Sigmoid colon (tissue), 7 donors: ENCODE results near the gene ACSF2. TPM values are rescaled to one million over a fixed set of nuclear protein-coding genes. Genes with fewer than 3 reads are reported as not detected.

ENCODE experiments used
- DNase-seq: peaks from one replicate; pipeline ENCODE4 v3.0.0-alpha.2; 2019
- H3K27ac ChIP-seq, 4 donors: fragments of 200-600 bp; sonication (generic); one replicate each; pipeline ENCODE4 v1.5.1; 2016 to 2019; ENCODE audit warnings: mild to moderate bottlenecking in 1 of 4
- H3K27me3 ChIP-seq, 3 donors: fragments of 200-600 bp; sonication (generic); one replicate each; pipeline ENCODE4 v1.5.1; 2019; ENCODE audit warnings: mild to moderate bottlenecking in 1 of 3
- H3K36me3 ChIP-seq, 4 donors: fragments of 200-600 bp; sonication (generic); one replicate each; pipeline ENCODE4 v1.5.1; 2016 to 2019
- H3K4me1 ChIP-seq, 4 donors: fragments of 200-600 bp; sonication (generic); one replicate each; pipeline ENCODE4 v1.5.1; 2017 to 2019
- H3K4me3 ChIP-seq, 4 donors: fragments of 200-600 bp; sonication (generic); one replicate each; pipeline ENCODE4 v1.5.1; 2017 to 2019; ENCODE audit warnings: mild to moderate bottlenecking in 2 of 4, moderate library complexity in 1 of 4
- H3K9me3 ChIP-seq, 4 donors: fragments of 200-600 bp in 3 of 4; sonication (generic) in 3 of 4; one replicate each; pipeline versions ENCODE4 v1.5.1 to v1.6.1; 2013 to 2019
- EP300 ChIP-seq, 4 donors: sonication (generic); formaldehyde crosslinking; IDR thresholded peaks; one replicate each; pipeline ENCODE4 v1.6.1; 2017; ENCODE audit warnings: antibody characterized with exemption in 4 of 4
- POLR2A ChIP-seq, 2 donors: fragments of 450-650 bp; IDR thresholded peaks; one replicate each; pipeline ENCODE4 v1.6.1; 2016; ENCODE audit warnings: antibody characterized with exemption in 2 of 2, mild to moderate bottlenecking in 2 of 2, moderate library complexity in 2 of 2
- POLR2AphosphoS5 ChIP-seq, 4 donors: sonication (generic); formaldehyde crosslinking; IDR thresholded peaks; one replicate each; pipeline ENCODE4 v1.6.1; 2017; ENCODE audit warnings: antibody characterized with exemption in 4 of 4
- WGBS, 2 donors: extraction: QIAGEN DNeasy Blood & Tissue Kit; methylation state at CpG; one replicate each; pipeline ENCODE4 v1.1.7; 2013; 5-methylcytosine and 5-hydroxymethylcytosine counted together
- intact Hi-C: fragments of 100-400 bp; cut with DNase I; formaldehyde crosslinking; loops from one replicate; pipeline ENCODE4 v1.15.1; 2023
- polyA plus RNA-seq, 3 donors: library from polyadenylated mRNA; stranded (reverse); fragments of 200-250 nt; gene quantifications; one replicate each; pipeline ENCODE4 v1.2.3, GENCODE V29; 2013
- total RNA-seq, 4 donors: library from RNA; depleted of rRNA; stranded (reverse); fragments of >200 nt; gene quantifications; one replicate each; pipeline ENCODE4 v1.1.0, GENCODE V29; 2016
- TF ChIP-seq, protein P1 (sequence below), 4 experiments: fragments of 450-650 bp in 3 of 4; fragments of 200-600 bp in 1 of 4; IDR thresholded peaks; one replicate each; pipeline ENCODE4 v1.5.1; 2016 to 2019; ENCODE audit warnings: antibody characterized with exemption in 4 of 4, mild to moderate bottlenecking in 3 of 4, moderate library complexity in 2 of 4
- donor health status: healthy with polysubstance abuse.
- donor health status: Bipolar disorder and iron deficiency.
- donor health status: healthy.

ACSF2 gene
- total and polyA plus RNA-seq, 7 donors, result 8.2 to 61.7 (median 28.5) TPM

- H3K4me1 ChIP-seq, result peaks cover 0 to 16% (median 8%) of the 10 kb centered on the region in 4 donors
- intact Hi-C loops, result no loop called here
- TF ChIP-seq, protein P1, sequence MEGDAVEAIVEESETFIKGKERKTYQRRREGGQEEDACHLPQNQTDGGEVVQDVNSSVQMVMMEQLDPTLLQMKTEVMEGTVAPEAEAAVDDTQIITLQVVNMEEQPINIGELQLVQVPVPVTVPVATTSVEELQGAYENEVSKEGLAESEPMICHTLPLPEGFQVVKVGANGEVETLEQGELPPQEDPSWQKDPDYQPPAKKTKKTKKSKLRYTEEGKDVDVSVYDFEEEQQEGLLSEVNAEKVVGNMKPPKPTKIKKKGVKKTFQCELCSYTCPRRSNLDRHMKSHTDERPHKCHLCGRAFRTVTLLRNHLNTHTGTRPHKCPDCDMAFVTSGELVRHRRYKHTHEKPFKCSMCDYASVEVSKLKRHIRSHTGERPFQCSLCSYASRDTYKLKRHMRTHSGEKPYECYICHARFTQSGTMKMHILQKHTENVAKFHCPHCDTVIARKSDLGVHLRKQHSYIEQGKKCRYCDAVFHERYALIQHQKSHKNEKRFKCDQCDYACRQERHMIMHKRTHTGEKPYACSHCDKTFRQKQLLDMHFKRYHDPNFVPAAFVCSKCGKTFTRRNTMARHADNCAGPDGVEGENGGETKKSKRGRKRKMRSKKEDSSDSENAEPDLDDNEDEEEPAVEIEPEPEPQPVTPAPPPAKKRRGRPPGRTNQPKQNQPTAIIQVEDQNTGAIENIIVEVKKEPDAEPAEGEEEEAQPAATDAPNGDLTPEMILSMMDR (IDR thresholded peaks at IDR 0.05), result no peak
- TF ChIP-seq POLR2AphosphoS5 (IDR thresholded peaks at IDR 0.05), result no peak
- TF ChIP-seq POLR2A (IDR thresholded peaks at IDR 0.05), result no peak
- TF ChIP-seq EP300 (IDR thresholded peaks at IDR 0.05), result no peak
- DNase-seq, result no peak
- H3K4me3 ChIP-seq, result peak overlapping the region; percentile 47 to 69 (median 62)
- H3K27ac ChIP-seq, result peak overlapping the region; percentile 76 to 85 (median 79)
- no peaks in the 10 kb centered on the region for H3K27me3 ChIP-seq
- no peaks in the 10 kb centered on the region for H3K9me3 ChIP-seq
- WGBS, 2 donors, result 38 to 42% methylated on average over 32 of the region's 32 CpGs
- no peaks in the 10 kb centered on the region for H3K36me3 ChIP-seq
Observed at GRCh38 chr17:50508573-50509460, 82.8 kb downstream of the ACSF2 start.

DNA sequence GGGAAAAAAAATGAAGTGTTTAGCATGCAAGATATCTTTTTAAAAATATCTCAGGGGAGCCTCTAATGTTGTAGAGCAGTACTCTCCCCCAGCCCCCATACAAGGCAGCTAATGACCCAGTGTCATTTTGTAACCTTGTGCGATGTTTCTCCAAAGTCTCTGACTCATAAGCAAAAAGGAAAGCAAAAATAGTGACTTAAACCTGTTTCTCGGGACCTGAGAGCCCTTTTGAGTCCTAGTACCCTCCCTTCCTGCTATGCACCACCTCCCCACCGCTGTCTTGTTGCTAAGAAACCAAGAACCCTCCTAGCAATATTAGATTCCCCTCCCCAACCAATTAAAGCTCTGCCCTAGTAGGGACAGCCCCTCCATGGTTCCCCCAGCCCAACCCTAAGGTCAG is 85.0 kb downstream of the ACSF2 start:
- H3K36me3 ChIP-seq, result no peaks in the 10 kb centered on the region
- H3K4me1 ChIP-seq, result peaks cover 0 to 31% (median 19%) of the 10 kb centered on the region in 4 donors
- TF ChIP-seq EP300 (IDR thresholded peaks at IDR 0.05), result no peak
- TF ChIP-seq, protein P1 (IDR thresholded peaks at IDR 0.05), result no peak
- TF ChIP-seq POLR2A (IDR thresholded peaks at IDR 0.05), result no peak
- no peak for TF ChIP-seq POLR2AphosphoS5 (IDR thresholded peaks at IDR 0.05)
- no peaks in the 10 kb centered on the region for H3K27me3 ChIP-seq
- no peak for DNase-seq
- H3K9me3 ChIP-seq, result no peaks in the 10 kb centered on the region
- intact Hi-C loops, result no loop called here
- WGBS, 2 donors, result 50 to 67% methylated on average over 3 of the region's 3 CpGs
- no peak overlapping the region for H3K4me3 ChIP-seq
- H3K27ac ChIP-seq, result no peak overlapping the region

- H3K27ac ChIP-seq, result no peak overlapping the region
- TF ChIP-seq POLR2A (IDR thresholded peaks at IDR 0.05) (no peak), POLR2AphosphoS5 (IDR thresholded peaks at IDR 0.05) (no peak), EP300 (IDR thresholded peaks at IDR 0.05) (no peak)
- TF ChIP-seq, protein P1 (IDR thresholded peaks at IDR 0.05), result no peak
- no peaks in the 10 kb centered on the region for H3K36me3 ChIP-seq
- H3K27me3 ChIP-seq, result no peaks in the 10 kb centered on the region
- intact Hi-C loops, result no loop called here
- peaks cover 0 to 24% (median 19%) of the 10 kb centered on the region in 4 donors for H3K4me1 ChIP-seq
- H3K9me3 ChIP-seq, result no peaks in the 10 kb centered on the region
- no peak for DNase-seq
- no peak overlapping the region for H3K4me3 ChIP-seq
- 70 to 84% methylated on average over 4 of the region's 4 CpGs for WGBS, 2 donors
Observed at GRCh38 chr17:50513495-50513894, 87.5 kb downstream of the ACSF2 start.

DNA sequence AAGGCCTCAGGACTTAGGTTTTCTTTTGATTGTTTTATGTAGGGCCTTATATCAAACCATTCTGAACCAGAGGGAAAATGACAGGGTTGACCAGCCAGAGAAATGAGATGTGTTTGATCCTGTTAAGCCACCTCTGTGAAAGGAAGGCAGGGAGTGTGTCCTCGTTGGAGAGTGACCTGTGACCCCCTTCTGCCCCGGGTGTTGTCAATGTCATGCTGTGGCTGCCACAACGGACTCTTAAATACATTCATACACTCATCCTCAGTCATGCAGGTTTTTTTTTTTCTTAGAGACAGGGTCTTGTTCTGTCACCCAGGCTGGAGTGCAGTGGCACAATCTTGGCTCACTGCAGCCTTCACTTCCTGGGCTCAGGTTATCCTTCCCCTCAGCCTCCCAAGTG is 88.4 kb downstream of the ACSF2 start:
- no peak for TF ChIP-seq EP300 (IDR thresholded peaks at IDR 0.05)
- TF ChIP-seq, protein P1 (IDR thresholded peaks at IDR 0.05), result no peak
- TF ChIP-seq POLR2A (IDR thresholded peaks at IDR 0.05), result no peak
- no peak for TF ChIP-seq POLR2AphosphoS5 (IDR thresholded peaks at IDR 0.05)
- H3K4me1 ChIP-seq, result peaks cover 0 to 15% (median 11%) of the 10 kb centered on the region in 4 donors
- H3K27ac ChIP-seq, result peak overlapping the region in 3 of 4 donors; percentile 6 to 58 (median 39)
- 49 to 79% methylated on average over 3 of the region's 3 CpGs for WGBS, 2 donors
- no peaks in the 10 kb centered on the region for H3K27me3 ChIP-seq
- H3K9me3 ChIP-seq, result no peaks in the 10 kb centered on the region
- DNase-seq, result no peak
- intact Hi-C loops, result no loop called here
- H3K36me3 ChIP-seq, result no peaks in the 10 kb centered on the region
- H3K4me3 ChIP-seq, result no peak overlapping the region
